HG03460 (cell line): ENCODE measurements around the gene ARHGAP25.

Experiments used
- ATAC-seq: cut with Tn5 transposase; IDR thresholded peaks from one replicate; pipeline ENCODE4 v1.9.1; 2021; ENCODE audit not compliant: unreplicated experiment

Gene ARHGAP25

GRCh38 chr2:68742626-68743415 lies 8.2 kb downstream of the ARHGAP25 start:
- no peak for ATAC-seq

GRCh38 chr2:68743531-68743930 lies 8.9 kb downstream of the ARHGAP25 start:
- ATAC-seq = no peak

GRCh38 chr2:68744366-68744912 lies 9.8 kb downstream of the ARHGAP25 start:
- no peak for ATAC-seq

GRCh38 chr2:68745006-68745405 lies 10.4 kb downstream of the ARHGAP25 start:
- no peak for ATAC-seq

GRCh38 chr2:68746408-68746807 lies 11.8 kb downstream of the ARHGAP25 start:
- ATAC-seq = no peak

GRCh38 chr2:68747413-68747812 lies 12.8 kb downstream of the ARHGAP25 start:
- ATAC-seq = no peak

- no peak for ATAC-seq
Measured at GRCh38 chr2:68747900-68748299, 13.3 kb downstream of the ARHGAP25 start.

- no peak for ATAC-seq
Measured at GRCh38 chr2:68748568-68748967, 14.0 kb downstream of the ARHGAP25 start.

GRCh38 chr2:68749345-68749744 lies 14.7 kb downstream of the ARHGAP25 start:
- no peak for ATAC-seq

GRCh38 chr2:68750592-68751396 lies 16.2 kb downstream of the ARHGAP25 start:
- no peak for ATAC-seq

GRCh38 chr2:68751397-68752339 lies 17.1 kb downstream of the ARHGAP25 start:
- ATAC-seq = peak; percentile 93

GRCh38 chr2:68753318-68753717 lies 18.7 kb downstream of the ARHGAP25 start:
- ATAC-seq = no peak

GRCh38 chr2:68755071-68755470 lies 20.5 kb downstream of the ARHGAP25 start:
- no peak for ATAC-seq

GRCh38 chr2:68756178-68756577 lies 21.6 kb downstream of the ARHGAP25 start:
- no peak for ATAC-seq

- ATAC-seq = no peak
Measured at GRCh38 chr2:68757081-68757480, 22.5 kb downstream of the ARHGAP25 start.

GRCh38 chr2:68762100-68762499 lies 27.5 kb downstream of the ARHGAP25 start:
- no peak for ATAC-seq

GRCh38 chr2:68762665-68763064 lies 28.1 kb downstream of the ARHGAP25 start:
- ATAC-seq = peak; percentile 57

- no peak for ATAC-seq
Measured at GRCh38 chr2:68764041-68764805, 29.6 kb downstream of the ARHGAP25 start.

GRCh38 chr2:68764806-68765311 lies 30.2 kb downstream of the ARHGAP25 start:
- no peak for ATAC-seq
